ENCODE results near the gene URGCP.
A peak's percentile ranks its signal among the peaks of the same experiment; 100 is the strongest.
"Not testable (repeated sequence)": the region's sequence is repeated elsewhere in the genome, so short reads cannot be mapped to it uniquely, and the experiment has no call there.

URGCP gene

DNA sequence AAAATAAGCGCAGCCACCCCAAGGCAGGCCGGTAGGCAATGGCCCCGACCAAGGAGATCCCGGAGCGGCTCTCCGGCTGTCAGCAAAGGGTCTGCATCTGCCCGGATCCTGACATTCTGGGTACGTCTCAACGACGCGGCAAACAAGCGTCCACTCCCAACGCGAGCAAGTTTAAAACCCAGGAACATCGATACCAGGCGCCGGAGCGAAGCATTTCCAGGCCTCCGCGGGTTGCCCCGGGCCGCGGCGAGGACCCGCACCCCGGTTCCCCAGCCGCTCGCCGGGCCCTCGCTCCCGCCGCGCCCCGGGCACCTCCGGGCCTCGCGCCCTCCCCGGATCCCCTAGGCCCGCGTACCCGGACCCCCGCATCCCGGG lies 453 bp downstream of the URGCP start:
- peak in 1 of 2 experiments; percentile 8 for DNase-seq

- DNase-seq, result no peak
Observed at GRCh38 chr7:43905209-43905946, 1.0 kb downstream of the URGCP start.

GRCh38 chr7:43904533-43905208 lies 1.7 kb downstream of the URGCP start:
- DNase-seq, result no peak

GRCh38 chr7:43902542-43903054 lies 3.8 kb downstream of the URGCP start:
- no peak for DNase-seq

DNA sequence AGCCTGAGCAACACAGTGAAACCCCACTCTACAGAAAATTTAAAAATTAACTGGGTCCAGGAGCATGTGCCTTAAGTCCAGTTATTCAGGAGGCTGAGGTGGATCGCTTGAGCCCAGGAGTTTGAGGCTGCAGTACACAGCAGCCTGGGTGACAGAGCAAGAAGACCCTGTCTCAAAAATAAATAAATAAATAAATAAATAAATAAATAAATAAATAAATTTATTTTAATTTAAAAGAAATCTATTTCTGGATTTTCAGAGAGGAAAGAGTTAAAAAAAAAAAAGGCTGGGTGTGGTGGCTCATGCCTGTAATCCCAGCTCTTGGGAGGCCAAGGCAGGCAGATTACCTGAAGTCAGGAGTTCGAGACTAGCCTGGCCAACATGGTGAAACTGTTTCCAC lies 7.8 kb downstream of the URGCP start:
- not testable (repeated sequence) for DNase-seq

DNA sequence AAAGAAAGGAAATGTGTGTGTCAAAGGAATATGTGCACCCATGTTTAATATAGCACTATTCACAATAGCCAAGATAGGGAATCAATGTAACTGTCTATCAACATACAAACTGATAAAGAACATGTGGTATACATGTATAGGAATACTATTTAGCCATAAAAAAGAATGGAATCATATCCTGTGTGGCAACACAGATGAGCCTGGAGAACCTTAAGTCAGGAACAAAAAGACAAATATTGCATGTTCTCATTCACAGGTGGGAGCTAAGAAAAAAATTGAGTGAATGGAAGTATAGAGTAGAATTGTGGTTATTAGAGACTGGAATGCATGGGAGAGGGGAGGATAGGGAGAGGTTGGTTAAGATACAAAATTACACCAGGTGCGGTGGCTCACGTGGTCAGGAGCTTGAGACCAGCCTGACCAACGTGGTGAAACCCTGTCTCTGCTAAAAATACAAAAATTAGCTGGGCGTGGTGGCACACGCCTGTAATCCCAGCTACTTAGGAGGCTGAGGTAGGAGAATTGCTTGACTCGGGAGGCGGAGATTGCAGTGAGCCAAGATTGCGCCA lies 10.5 kb downstream of the URGCP start:
- DNase-seq, result no peak

DNA sequence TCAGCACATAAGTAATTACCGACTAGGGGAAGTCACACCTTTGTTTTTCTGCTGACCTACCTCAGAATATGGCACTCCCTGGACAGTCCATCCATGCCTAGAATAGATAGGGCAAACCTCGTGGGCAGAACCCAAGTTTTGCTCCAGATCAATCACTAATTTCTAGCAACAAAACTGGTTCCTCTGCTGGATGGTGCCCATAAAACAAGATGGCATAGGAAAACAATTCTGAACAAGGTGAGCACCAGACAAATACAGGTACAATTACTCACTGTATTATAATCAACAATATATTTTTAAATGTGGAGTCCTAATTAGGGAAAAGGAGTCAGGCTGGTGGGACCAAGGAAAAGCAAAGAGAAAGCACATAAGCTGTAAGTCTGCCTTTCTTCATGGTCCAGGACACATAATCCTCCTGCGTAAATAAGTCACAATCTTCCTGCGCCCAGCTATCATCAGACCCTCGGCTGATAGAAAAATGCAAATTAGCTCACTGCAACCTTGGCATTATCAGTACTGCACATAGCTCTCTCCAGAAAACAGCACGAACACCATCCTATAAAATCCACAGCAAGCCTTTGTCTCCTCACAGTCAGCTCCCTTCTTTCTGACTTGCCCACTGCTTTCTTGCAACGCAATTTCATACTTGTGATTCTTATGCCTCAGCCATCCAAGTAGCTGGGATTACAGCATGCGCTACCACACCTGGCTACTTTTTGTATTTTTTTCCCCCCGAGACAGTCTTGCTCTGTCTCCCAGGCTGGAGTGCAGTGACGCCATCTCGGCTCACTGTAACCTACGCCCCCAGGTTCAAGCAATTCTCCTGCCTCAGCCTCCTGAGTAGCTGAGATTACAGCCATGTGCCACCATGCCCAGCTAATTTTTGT lies 15.1 kb downstream of the URGCP start:
- no peak for DNase-seq

DNA sequence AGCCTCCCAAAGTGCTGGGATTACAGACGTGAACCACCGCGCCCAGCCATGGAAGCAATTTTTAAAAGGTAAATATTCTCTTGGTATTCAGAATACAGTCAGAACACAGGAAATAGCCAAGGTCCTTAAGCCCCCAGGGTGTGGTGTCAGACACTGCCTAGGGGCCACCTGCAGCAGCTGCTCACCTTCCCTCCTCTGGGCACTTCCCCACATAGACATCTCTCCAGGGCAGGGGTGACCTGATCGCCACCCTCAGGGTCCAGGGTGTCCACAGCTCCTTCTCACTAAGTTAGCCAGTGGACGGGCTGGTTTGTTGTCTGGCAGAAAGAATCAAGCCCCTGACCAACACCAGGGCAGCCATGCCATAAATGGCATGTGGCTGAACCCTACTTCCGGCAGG lies 15.9 kb downstream of the URGCP start:
- no peak for DNase-seq

DNA sequence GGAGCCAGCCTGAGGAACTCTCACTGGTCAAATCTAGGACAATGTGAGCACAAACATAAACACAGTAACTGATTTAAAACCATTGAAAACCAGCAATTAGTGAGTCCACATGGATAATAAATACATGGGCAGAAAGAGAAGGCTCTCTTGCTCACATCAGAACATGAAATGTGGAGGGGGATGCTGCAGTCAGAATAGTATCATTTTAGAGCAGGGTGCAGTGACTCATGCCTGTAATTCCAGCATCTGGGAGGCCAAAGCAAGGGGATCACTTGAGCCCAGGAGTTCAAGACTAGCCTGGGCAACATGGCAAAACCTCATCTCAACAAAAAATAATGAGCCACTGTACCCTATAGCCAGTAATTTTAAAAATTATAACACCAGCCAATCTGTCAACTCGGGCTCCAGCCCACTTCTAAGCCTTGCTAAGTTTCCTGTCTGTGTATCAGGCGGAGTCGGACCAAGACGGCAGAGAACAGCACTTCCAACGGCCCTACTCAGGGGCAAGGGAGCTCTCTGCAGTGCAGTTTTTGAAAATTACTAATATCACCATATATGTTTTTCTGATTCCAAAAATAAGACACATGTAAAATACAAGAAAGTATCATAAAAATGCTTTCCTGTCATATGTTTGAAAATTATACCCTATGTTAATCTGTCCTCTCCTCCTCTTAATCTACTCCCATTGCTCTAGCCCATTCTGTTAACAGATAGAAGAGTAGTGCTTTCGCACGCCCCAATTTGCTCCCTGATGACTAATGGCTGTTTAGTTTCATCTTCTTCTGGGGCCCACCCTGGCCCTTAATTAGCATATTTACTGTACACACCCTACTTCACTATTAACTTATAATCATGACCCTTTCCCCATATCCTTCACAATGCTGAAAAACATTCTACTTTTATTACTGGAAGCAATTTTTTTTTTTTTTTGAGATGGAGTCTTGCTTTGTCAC lies 17.1 kb downstream of the URGCP start:
- DNase-seq, result no peak

DNA sequence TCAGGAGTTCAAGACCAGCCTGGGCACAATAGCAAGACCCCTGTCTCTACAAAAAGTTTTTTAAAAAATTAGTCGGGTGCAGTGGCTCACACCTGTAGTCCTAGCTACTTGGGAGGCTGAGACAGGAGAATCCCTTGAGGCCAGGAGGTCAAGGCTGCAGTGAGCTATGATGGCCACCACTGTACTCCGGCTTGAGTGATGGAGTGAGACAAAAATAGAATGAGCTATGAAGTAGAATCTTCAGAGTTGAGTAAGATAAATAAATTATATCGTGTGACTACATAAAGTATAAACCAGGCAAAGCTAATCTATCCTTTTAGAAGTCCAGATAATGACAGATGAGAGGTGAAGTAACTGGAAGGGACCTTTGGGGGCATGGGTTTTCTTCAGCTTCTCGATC lies 21.8 kb downstream of the URGCP start:
- DNase-seq, result no peak

- DNase-seq, result no peak
Observed at GRCh38 chr7:43884209-43884608, 22.2 kb downstream of the URGCP start.

GRCh38 chr7:43880596-43880995 lies 25.8 kb downstream of the URGCP start:
- DNase-seq, result no peak

GRCh38 chr7:43879477-43879876 lies 26.9 kb downstream of the URGCP start:
- DNase-seq, result no peak

GRCh38 chr7:43878867-43879266 lies 27.5 kb downstream of the URGCP start:
- no peak for DNase-seq

GRCh38 chr7:43877968-43878864 lies 28.2 kb downstream of the URGCP start:
- DNase-seq, result no peak

- DNase-seq, result no peak
Observed at GRCh38 chr7:43876976-43877745, 29.2 kb downstream of the URGCP start.

DNA sequence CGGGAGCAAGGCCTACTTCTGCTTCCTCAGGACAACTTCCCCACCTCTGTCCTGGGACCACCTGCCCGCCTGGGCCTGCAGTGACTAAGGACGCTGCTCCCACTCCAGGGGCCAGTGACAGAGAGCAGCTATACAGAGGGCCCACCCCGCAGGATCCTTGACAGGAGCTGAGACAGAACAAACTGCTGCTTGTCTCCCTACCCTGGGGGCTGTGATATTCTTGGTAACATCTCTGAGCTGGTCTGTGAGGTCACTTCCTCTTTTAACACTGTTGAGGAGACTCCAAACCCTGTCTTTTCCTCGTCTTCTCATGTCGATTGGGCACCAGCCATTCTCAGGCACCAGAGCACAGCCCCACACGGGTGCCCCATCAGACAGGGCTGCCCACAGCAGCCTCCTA lies 30.2 kb downstream of the URGCP start:
- DNase-seq, result no peak

- DNase-seq, result no peak
Observed at GRCh38 chr7:43873300-43873699, 33.1 kb downstream of the URGCP start.

- no peak for DNase-seq
Observed at GRCh38 chr7:43872406-43873110, 33.8 kb downstream of the URGCP start.

Data from NCI-H1930 (cell line).